Upper lobe of left lung (tissue), 4 donors: ENCODE data around the gene CBL.

Experiments used
- EP300 ChIP-seq, 4 donors: sonication (generic); formaldehyde crosslinking; IDR thresholded peaks; one replicate each; pipeline ENCODE4 v1.5.1; 2017; ENCODE audit warnings: antibody characterized with exemption in 4 of 4, control low read depth in 2 of 4
- POLR2A ChIP-seq, 4 donors: fragments of 450-650 bp; IDR thresholded peaks; one replicate each; pipeline ENCODE4 v1.5.1; 2016 to 2017; ENCODE audit warnings: antibody characterized with exemption in 4 of 4, mild to moderate bottlenecking in 2 of 4
- POLR2AphosphoS5 ChIP-seq, 2 donors: sonication (generic); formaldehyde crosslinking; IDR thresholded peaks; one replicate each; pipeline ENCODE4 v1.5.1; 2017; ENCODE audit warnings: antibody characterized with exemption in 2 of 2
- TF ChIP-seq, protein P1 (sequence below), 6 experiments: fragments of 450-650 bp in 4 of 6; fragments of 200-600 bp in 2 of 6; sonication (generic) in 2 of 6; IDR thresholded peaks; one replicate each; pipeline ENCODE4 v1.5.1; 2016 to 2019; ENCODE audit warnings: antibody characterized with exemption in 6 of 6

DNA sequence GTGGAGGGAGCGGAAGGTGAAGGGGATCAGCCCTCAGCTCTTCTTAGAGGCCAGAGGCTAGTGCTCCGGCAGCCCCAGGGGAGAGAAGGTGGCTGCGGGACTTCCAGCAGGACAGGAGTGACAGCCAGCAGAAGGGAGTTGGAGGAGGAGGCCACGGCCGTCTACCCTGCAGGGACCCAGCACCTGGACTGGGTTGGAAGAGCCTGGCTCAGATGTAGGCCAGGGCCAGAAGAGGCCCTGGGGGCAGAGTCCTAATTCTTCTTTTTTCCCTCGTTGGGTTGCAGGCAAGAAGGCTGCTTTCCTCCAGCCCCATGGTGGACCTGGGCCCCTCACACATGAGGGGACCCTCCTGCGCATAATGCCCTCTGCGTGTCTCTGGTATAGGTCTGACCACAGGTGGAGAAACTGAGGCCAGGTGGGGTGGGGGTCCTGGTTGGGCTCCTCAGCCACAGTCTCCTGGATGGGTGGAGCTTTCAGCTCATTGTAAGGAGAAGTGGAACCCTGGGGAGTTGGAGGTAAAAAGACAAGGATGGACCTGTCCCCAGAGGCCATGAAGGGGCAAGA lies 113.1 kb downstream of the CBL start:
- no peak for TF ChIP-seq POLR2A (IDR thresholded peaks at IDR 0.05)
- TF ChIP-seq, protein P1, sequence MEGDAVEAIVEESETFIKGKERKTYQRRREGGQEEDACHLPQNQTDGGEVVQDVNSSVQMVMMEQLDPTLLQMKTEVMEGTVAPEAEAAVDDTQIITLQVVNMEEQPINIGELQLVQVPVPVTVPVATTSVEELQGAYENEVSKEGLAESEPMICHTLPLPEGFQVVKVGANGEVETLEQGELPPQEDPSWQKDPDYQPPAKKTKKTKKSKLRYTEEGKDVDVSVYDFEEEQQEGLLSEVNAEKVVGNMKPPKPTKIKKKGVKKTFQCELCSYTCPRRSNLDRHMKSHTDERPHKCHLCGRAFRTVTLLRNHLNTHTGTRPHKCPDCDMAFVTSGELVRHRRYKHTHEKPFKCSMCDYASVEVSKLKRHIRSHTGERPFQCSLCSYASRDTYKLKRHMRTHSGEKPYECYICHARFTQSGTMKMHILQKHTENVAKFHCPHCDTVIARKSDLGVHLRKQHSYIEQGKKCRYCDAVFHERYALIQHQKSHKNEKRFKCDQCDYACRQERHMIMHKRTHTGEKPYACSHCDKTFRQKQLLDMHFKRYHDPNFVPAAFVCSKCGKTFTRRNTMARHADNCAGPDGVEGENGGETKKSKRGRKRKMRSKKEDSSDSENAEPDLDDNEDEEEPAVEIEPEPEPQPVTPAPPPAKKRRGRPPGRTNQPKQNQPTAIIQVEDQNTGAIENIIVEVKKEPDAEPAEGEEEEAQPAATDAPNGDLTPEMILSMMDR (IDR thresholded peaks at IDR 0.05) = peak in 1 of 6 experiments; percentile 13
- TF ChIP-seq EP300 (IDR thresholded peaks at IDR 0.05) = no peak
- TF ChIP-seq POLR2AphosphoS5 (IDR thresholded peaks at IDR 0.05) = no peak
